Measurements from ENCODE around the gene FRMPD4. TPM values are rescaled to one million over a fixed set of nuclear protein-coding genes. Genes with fewer than 3 reads are reported as not detected.

FRMPD4 gene
- total and polyA plus RNA-seq, 2 experiments from 2014 or later, result 0.19 to 0.80 TPM

DNA sequence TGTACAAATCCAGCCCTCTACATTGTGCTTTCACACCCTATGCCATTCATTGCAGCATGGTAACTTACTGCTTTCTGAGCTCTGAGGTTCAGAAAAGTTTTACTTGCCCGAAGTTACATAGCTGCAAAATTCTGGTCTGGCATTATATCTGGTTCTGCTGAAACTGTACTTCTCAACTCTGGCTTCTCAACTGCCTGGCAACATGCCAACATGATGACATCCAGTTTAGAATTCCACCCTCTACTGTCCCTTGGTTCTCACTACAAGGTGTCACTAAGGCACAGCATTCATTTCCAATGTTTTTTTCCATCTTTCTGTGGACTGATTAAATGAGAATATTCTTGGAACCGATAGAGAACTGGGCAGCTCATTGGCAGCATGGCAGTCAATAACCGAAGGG lies 410.1 kb downstream of the FRMPD4 start:
- H3K9me3 Mint-ChIP-seq, result no peaks in the 10 kb centered on the region
- TF ChIP-seq JUNB (IDR thresholded peaks at IDR 0.05; ENCODE audit: unreplicated experiment), result no peak
- TF ChIP-seq, protein P1, sequence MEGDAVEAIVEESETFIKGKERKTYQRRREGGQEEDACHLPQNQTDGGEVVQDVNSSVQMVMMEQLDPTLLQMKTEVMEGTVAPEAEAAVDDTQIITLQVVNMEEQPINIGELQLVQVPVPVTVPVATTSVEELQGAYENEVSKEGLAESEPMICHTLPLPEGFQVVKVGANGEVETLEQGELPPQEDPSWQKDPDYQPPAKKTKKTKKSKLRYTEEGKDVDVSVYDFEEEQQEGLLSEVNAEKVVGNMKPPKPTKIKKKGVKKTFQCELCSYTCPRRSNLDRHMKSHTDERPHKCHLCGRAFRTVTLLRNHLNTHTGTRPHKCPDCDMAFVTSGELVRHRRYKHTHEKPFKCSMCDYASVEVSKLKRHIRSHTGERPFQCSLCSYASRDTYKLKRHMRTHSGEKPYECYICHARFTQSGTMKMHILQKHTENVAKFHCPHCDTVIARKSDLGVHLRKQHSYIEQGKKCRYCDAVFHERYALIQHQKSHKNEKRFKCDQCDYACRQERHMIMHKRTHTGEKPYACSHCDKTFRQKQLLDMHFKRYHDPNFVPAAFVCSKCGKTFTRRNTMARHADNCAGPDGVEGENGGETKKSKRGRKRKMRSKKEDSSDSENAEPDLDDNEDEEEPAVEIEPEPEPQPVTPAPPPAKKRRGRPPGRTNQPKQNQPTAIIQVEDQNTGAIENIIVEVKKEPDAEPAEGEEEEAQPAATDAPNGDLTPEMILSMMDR (conservative IDR thresholded peaks at IDR 0.05; ENCODE audit: low read depth in 2 of 2), result no peak
- no peak for TF ChIP-seq NANOG (IDR thresholded peaks at IDR 0.05; ENCODE audit: borderline replicate concordance)
- no peak for TF ChIP-seq ZNF114 (CRISPR knock-in tag; IDR thresholded peaks at IDR 0.05)
- no peak for TF ChIP-seq STAT1 (IDR thresholded peaks at IDR 0.05; ENCODE audit: unreplicated experiment)
- TF ChIP-seq, protein P2, sequence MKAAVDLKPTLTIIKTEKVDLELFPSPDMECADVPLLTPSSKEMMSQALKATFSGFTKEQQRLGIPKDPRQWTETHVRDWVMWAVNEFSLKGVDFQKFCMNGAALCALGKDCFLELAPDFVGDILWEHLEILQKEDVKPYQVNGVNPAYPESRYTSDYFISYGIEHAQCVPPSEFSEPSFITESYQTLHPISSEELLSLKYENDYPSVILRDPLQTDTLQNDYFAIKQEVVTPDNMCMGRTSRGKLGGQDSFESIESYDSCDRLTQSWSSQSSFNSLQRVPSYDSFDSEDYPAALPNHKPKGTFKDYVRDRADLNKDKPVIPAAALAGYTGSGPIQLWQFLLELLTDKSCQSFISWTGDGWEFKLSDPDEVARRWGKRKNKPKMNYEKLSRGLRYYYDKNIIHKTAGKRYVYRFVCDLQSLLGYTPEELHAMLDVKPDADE (IDR thresholded peaks at IDR 0.05), result no peak
- no peak for TF ChIP-seq EZH2 (IDR thresholded peaks at IDR 0.05; ENCODE audit: low read depth, unreplicated experiment)
- TF ChIP-seq ZNF462 (CRISPR knock-in tag; IDR thresholded peaks at IDR 0.05), result no peak
- no peak for TF ChIP-seq EZH2phosphoT487 (IDR thresholded peaks at IDR 0.05; ENCODE audit: unreplicated experiment)
- TF ChIP-seq CREB1 (CRISPR knock-in tag; IDR thresholded peaks at IDR 0.05; ENCODE audit: low read depth), result no peak
- no peak for TF ChIP-seq ZNF331 (CRISPR knock-in tag; IDR thresholded peaks at IDR 0.05; ENCODE audit: low read depth)
- TF ChIP-seq, protein P3, sequence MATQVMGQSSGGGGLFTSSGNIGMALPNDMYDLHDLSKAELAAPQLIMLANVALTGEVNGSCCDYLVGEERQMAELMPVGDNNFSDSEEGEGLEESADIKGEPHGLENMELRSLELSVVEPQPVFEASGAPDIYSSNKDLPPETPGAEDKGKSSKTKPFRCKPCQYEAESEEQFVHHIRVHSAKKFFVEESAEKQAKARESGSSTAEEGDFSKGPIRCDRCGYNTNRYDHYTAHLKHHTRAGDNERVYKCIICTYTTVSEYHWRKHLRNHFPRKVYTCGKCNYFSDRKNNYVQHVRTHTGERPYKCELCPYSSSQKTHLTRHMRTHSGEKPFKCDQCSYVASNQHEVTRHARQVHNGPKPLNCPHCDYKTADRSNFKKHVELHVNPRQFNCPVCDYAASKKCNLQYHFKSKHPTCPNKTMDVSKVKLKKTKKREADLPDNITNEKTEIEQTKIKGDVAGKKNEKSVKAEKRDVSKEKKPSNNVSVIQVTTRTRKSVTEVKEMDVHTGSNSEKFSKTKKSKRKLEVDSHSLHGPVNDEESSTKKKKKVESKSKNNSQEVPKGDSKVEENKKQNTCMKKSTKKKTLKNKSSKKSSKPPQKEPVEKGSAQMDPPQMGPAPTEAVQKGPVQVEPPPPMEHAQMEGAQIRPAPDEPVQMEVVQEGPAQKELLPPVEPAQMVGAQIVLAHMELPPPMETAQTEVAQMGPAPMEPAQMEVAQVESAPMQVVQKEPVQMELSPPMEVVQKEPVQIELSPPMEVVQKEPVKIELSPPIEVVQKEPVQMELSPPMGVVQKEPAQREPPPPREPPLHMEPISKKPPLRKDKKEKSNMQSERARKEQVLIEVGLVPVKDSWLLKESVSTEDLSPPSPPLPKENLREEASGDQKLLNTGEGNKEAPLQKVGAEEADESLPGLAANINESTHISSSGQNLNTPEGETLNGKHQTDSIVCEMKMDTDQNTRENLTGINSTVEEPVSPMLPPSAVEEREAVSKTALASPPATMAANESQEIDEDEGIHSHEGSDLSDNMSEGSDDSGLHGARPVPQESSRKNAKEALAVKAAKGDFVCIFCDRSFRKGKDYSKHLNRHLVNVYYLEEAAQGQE (IDR thresholded peaks at IDR 0.05; ENCODE audit: unreplicated experiment), result no peak
- no peak for TF ChIP-seq POLR2AphosphoS5 (IDR thresholded peaks at IDR 0.05; ENCODE audit: low read depth)
- no peak overlapping the region for H3K27ac Mint-ChIP-seq
- H3K4me3 Mint-ChIP-seq, result no peak overlapping the region
- no peak overlapping the region for H3K27ac ChIP-seq (ENCODE audit: low read depth)
- H3K27me3 Mint-ChIP-seq (ENCODE audit: insufficient read depth, low read depth, poor library complexity), result no peaks in the 10 kb centered on the region
- no peaks in the 10 kb centered on the region for H3K36me3 Mint-ChIP-seq (ENCODE audit: low read depth)
- H3K4me1 Mint-ChIP-seq, result no peaks in the 10 kb centered on the region
- H3K4me2 ChIP-seq, result no peak overlapping the region
- H3K9me2 ChIP-seq (ENCODE audit: insufficient read depth), result no peaks in the 10 kb centered on the region
- H3K36me3 ChIP-seq (ENCODE audit: insufficient read depth), result no peaks in the 10 kb centered on the region
- DNase-seq (ENCODE audit: low spot score), result no peak
- H3F3A ChIP-seq (replicated peaks; ENCODE audit: low read depth), result no peaks in the 10 kb centered on the region
- H3K79me2 ChIP-seq (replicated peaks; ENCODE audit: insufficient read depth), result no peaks in the 10 kb centered on the region
- H3K4me3 ChIP-seq, result no peak overlapping the region
- no peak for ATAC-seq
- H4K20me1 ChIP-seq (replicated peaks; ENCODE audit: insufficient read depth), result no peaks in the 10 kb centered on the region
- H3K27me3 ChIP-seq (ENCODE audit: insufficient read depth), result no peaks in the 10 kb centered on the region
- no peaks in the 10 kb centered on the region for H3K4me1 ChIP-seq (ENCODE audit: insufficient read depth)
- no peak overlapping the region for H2AFZ ChIP-seq

All from GM23338 (cell line).